HepG2 (cell line): ENCODE measurements around the gene POU3F3. TPM values are rescaled to one million over a fixed set of nuclear protein-coding genes. Genes with fewer than 3 reads are reported as not detected.

Experiments
- ATAC-seq: fragments of 200-7000 bp; cut with Tn5 transposase; 3 replicates; pipeline ENCODE4 v1.9.1; 2020; ENCODE audit warnings: mild to moderate bottlenecking, moderate library complexity
- BruUV-seq: library from RNA; stranded (reverse); fragments of 400-500 nt; replicated peaks from 2 replicates; lab custom pipeline; 2021; lab: Mats Ljungman, UMichigan
- CTCF ChIA-PET: fragments of 300-600 bp; formaldehyde crosslinking; extraction: SDS; loops from one replicate; lab custom pipeline; 2021; ENCODE audit warnings: low total read pairs, inconsistent platforms, low intra/inter-chr PET ratio; lab: Yijun Ruan, JAX
- POLR2A ChIA-PET: fragments of 350-600 bp; sonication (Branson Sonifier 250); formaldehyde crosslinking; loops from one replicate; lab custom pipeline; 2020; ENCODE audit warnings: antibody characterized with exemption, inconsistent platforms; lab: Yijun Ruan, JAX
- DNase-seq: peaks from one replicate; pipeline ENCODE4 v3.0.0-alpha.2; 2015; ENCODE audit warnings: low spot score
- FAIRE-seq: peaks from 3 replicates; lab custom pipeline; 2011; peaks lifted over from hg19 to GRCh38; lab: Jason Lieb, UNC
- H2AFZ ChIP-seq: one replicate; pipeline ENCODE4 v1.6.1; 2011; ENCODE audit warnings: low read length, inconsistent platforms
- H3K27ac ChIP-seq: fragments of 300-600 bp; 3 replicates; pipeline ENCODE4 v1.8.0; 2011; ENCODE audit warnings: mixed run types, mild to moderate bottlenecking, mixed read lengths, low read length, inconsistent platforms; ENCODE audit not compliant: insufficient read depth; ENCODE audit errors: extremely low read length
- H3K27me3 ChIP-seq, 2 experiments: fragments of 200-600 bp in 1 of 2; 2 replicates in 1 of 2; 3 replicates in 1 of 2; pipeline versions ENCODE4 v1.6.0 to v1.8.0; 2011; ENCODE audit warnings: low read length in 2 of 2, mild to moderate bottlenecking in 2 of 2, moderate library complexity in 2 of 2, inconsistent platforms in 1 of 2; ENCODE audit not compliant: insufficient read depth in 2 of 2, control insufficient read depth in 1 of 2
- H3K36me3 ChIP-seq, 2 experiments: fragments of 200-600 bp in 1 of 2; replicated peaks in 1 of 2; 2 replicates in 1 of 2; 3 replicates in 1 of 2; pipeline versions ENCODE4 v1.5.1 to v1.8.0; 2011; ENCODE audit warnings: low read length in 2 of 2, inconsistent platforms in 1 of 2; ENCODE audit not compliant: insufficient read depth in 2 of 2, control insufficient read depth in 1 of 2
- H3K4me1 ChIP-seq: 2 replicates; pipeline ENCODE4 v1.5.1; 2012; ENCODE audit warnings: low read length, inconsistent platforms; ENCODE audit not compliant: insufficient read depth
- H3K4me2 ChIP-seq: 2 replicates; pipeline ENCODE4 v1.6.0; 2011; ENCODE audit warnings: low read depth, low read length, inconsistent platforms
- H3K4me3 ChIP-seq, 3 experiments: fragments of 200-600 bp in 1 of 3; sonication (generic), shearing (Covaris generic) in 1 of 3; replicated peaks in 1 of 3; 2 replicates each; pipeline ENCODE4 v1.5.1; 2011 to 2016; ENCODE audit warnings: low read length in 3 of 3, inconsistent platforms in 2 of 3, low read depth in 2 of 3, mild to moderate bottlenecking in 2 of 3, control low read depth in 1 of 3, mixed read lengths in 1 of 3; ENCODE audit not compliant: insufficient read depth in 1 of 3
- H3K79me2 ChIP-seq: one replicate; pipeline ENCODE4 v1.6.1; 2011; ENCODE audit warnings: low read length, inconsistent platforms; ENCODE audit not compliant: insufficient read depth
- H3K9ac ChIP-seq: 2 replicates; pipeline ENCODE4 v1.6.0; 2011; ENCODE audit warnings: mild to moderate bottlenecking, low read depth, low read length, inconsistent platforms; ENCODE audit not compliant: insufficient read depth
- H3K9me3 ChIP-seq: 2 replicates; pipeline ENCODE4 v1.5.1; 2012; ENCODE audit warnings: mild to moderate bottlenecking, low read length
- H4K20me1 ChIP-seq: 2 replicates; pipeline ENCODE4 v1.6.0; 2011; ENCODE audit warnings: inconsistent platforms, mild to moderate bottlenecking, low read length, moderate library complexity; ENCODE audit not compliant: insufficient read depth
- ARID3A ChIP-seq: IDR thresholded peaks from 2 replicates; pipeline ENCODE4 v1.6.1; 2012; ENCODE audit warnings: low read depth, low read length, improper control_type of control experiment
- HNRNPUL1 ChIP-seq: fragments of 200-400 bp; formaldehyde crosslinking; IDR thresholded peaks from 2 replicates; pipeline ENCODE4 v1.6.1; 2017; ENCODE audit warnings: low read depth, mild to moderate bottlenecking, low read length, moderate library complexity
- IRX3 ChIP-seq: sonication (generic); formaldehyde crosslinking; IDR thresholded peaks from 2 replicates; pipeline ENCODE4 v1.8.1; 2023; ENCODE audit warnings: mild to moderate bottlenecking, low read depth, missing genetic modification reagents, borderline replicate concordance
- NCOR1 ChIP-seq: fragments of 200-600 bp; sonication (generic); IDR thresholded peaks from 2 replicates; pipeline ENCODE4 v1.7.0; 2017; ENCODE audit warnings: antibody characterized with exemption, low read length, borderline replicate concordance
- RERE ChIP-seq: IDR thresholded peaks from 2 replicates; pipeline ENCODE4 v1.6.1; 2016; ENCODE audit warnings: low read depth, missing genetic modification reagents, missing compliant biosample characterization
- SMARCE1 ChIP-seq: fragments of 450-650 bp; IDR thresholded peaks from 2 replicates; pipeline ENCODE4 v1.6.1; 2017; ENCODE audit warnings: borderline replicate concordance
- TEAD2 ChIP-seq: sonication (generic); formaldehyde crosslinking; IDR thresholded peaks from 2 replicates; pipeline ENCODE4 v1.9.0; 2021; ENCODE audit warnings: missing genetic modification reagents
- THRA ChIP-seq: sonication (generic); formaldehyde crosslinking; IDR thresholded peaks from 2 replicates; pipeline ENCODE4 v1.4.0; 2020; ENCODE audit warnings: missing genetic modification reagents, borderline replicate concordance
- U2AF2 ChIP-seq: fragments of 200-400 bp; formaldehyde crosslinking; IDR thresholded peaks from 2 replicates; pipeline ENCODE4 v1.6.1; 2017; ENCODE audit warnings: low read depth, mild to moderate bottlenecking, low read length
- ZBTB38 ChIP-seq: sonication (generic); formaldehyde crosslinking; IDR thresholded peaks from 2 replicates; pipeline ENCODE4 v1.5.1; 2020; ENCODE audit warnings: mild to moderate bottlenecking, missing genetic modification reagents
- ZFY ChIP-seq: sonication (generic); formaldehyde crosslinking; IDR thresholded peaks from 2 replicates; pipeline ENCODE4 v1.4.0; 2020; ENCODE audit warnings: missing genetic modification reagents
- ZNF431 ChIP-seq: sonication (generic); formaldehyde crosslinking; IDR thresholded peaks from 2 replicates; pipeline ENCODE4 v1.9.0; 2022; ENCODE audit warnings: missing genetic modification reagents, low read depth, mild to moderate bottlenecking, borderline replicate concordance
- ZNF709 ChIP-seq: sonication (generic); formaldehyde crosslinking; IDR thresholded peaks from 2 replicates; pipeline ENCODE4 v1.5.0; 2020; ENCODE audit warnings: mild to moderate bottlenecking, missing genetic modification reagents
- ZNF879 ChIP-seq: sonication (generic); formaldehyde crosslinking; IDR thresholded peaks from 2 replicates; pipeline ENCODE4 v1.8.1; 2023; ENCODE audit warnings: missing genetic modification reagents
- WGBS: methylation state at CpG from one replicate; pipeline ENCODE4 v1.1.6; 2017; ENCODE audit warnings: low lambda C conversion rate; 5-methylcytosine and 5-hydroxymethylcytosine counted together
- in situ Hi-C: cut with HindIII; loops from 2 replicates; pipeline ENCODE4 v1.10.0; 2017; ENCODE audit warnings: low pct_unique_long_range_greater_than_20kb; ENCODE audit not compliant: extremely low pct_ligation_motif_present
- intact Hi-C: fragments of 100-400 bp; cut with micrococcal nuclease; formaldehyde crosslinking; loops from one replicate; pipeline ENCODE4 v1.10.0; 2022; ENCODE audit not compliant: unreplicated experiment
- polyA plus RNA-seq, 8 experiments: library from polyadenylated mRNA; depleted of rRNA in 3 of 8; stranded (reverse) in 7 of 8; unstranded in 1 of 8; fragments of >200 nt; fragmentation: Illumina TruSeq in 4 of 8; extraction: Trizol in 4 of 8; gene quantifications; 2 replicates each; pipeline versions ENCODE4 v1.2.1 to v1.2.3, GENCODE V29; 2011 to 2016; ENCODE audit warnings: low read depth in 4 of 8, missing spikeins in 1 of 8, mixed read lengths in 1 of 8; ENCODE audit not compliant: insufficient read depth in 1 of 8
- total RNA-seq, 5 experiments: library from RNA; depleted of rRNA; stranded (reverse); fragments of >200 nt; fragmentation: Illumina TruSeq; extraction: Trizol; gene quantifications; 2 replicates each; pipeline ENCODE4 v1.2.3, GENCODE V29; 2016; ENCODE audit warnings: low read depth in 1 of 5

POU3F3 gene
- total and polyA plus RNA-seq, 2 of the 13 experiments (the other 11 are each of a cell fraction or from before 2014, with no cell fraction given): not detected

GRCh38 chr2:104859766-104860450 lies 6.0 kb downstream of the POU3F3 start:
- 9% methylated on average over 1 of the region's 1 CpG for WGBS
- Histone ChIP-seq H3K79me2 (no peaks in the 10 kb centered on the region), H3K4me1 (peaks cover 6% of the 10 kb centered on the region; the same call in 1 of the 2 replicates), H2AFZ (no peak overlapping the region), H3K4me3 (no peak overlapping the region), H3K27ac (no peak overlapping the region), H3K27me3 (peaks cover 10 to 65% of the 10 kb centered on the region in 2 experiments), H4K20me1 (no peaks in the 10 kb centered on the region), H3K9me3 (no peaks in the 10 kb centered on the region), H3K36me3 (no peaks in the 10 kb centered on the region), H3K9ac (no peak overlapping the region), H3K4me2 (no peak overlapping the region)
- intact Hi-C loops: no loop called here
- ChIA-PET CTCF (no interaction called here), POLR2A (no interaction called here)
- in situ Hi-C loops: loop anchor here (10.0 kb wide), 1 partner anchor 905 kb away; no protein-coding TSS in a partner anchor
- BruUV-seq: no TSS peak
- ATAC-seq (no peak), DNase-seq (no peak), FAIRE-seq (no peak)
- TF ChIP-seq RERE (CRISPR knock-in tag) (no peak), IRX3 (CRISPR knock-in tag) (no peak), ZFY (CRISPR knock-in tag) (no peak), ZNF431 (CRISPR knock-in tag) (no peak), SMARCE1 (no peak), ZNF709 (CRISPR knock-in tag) (no peak), U2AF2 (no peak), THRA (CRISPR knock-in tag) (no peak), TEAD2 (CRISPR knock-in tag) (no peak), HNRNPUL1 (no peak), ARID3A (no peak), ZBTB38 (CRISPR knock-in tag) (no peak), NCOR1 (no peak), ZNF879 (CRISPR knock-in tag) (no peak)
